ENCODE measurements around the gene CCDC57.

The CCDC57 gene

DNA sequence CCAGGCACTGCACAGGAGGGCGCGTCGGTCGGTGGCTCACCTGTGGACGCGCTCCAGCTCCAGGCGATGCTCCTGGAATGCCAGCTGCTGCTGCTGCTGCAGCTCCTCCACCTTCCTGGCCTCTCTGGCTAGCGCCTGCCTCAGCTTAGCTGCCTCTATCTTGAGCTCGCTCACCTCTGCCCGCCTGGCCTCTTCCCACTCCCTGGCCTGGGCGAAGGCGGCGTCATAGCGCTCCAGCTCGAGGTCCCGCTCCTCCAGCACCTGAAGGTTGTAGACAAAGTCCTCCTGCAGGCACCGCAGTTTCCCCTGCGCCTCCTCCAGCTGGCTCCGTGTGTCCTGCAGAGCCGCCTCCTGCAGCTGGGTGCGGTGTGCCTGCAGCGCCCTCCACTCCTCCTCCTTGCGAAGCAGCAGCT lies 11.1 kb downstream of the CCDC57 start:
- Histone ChIP-seq H3K27ac (ENCODE audit: low read length) (no peak overlapping the region), H3K4me2 (ENCODE audit: low read length) (no peak overlapping the region), H3K9ac (ENCODE audit: low read length) (no peak overlapping the region)

DNA sequence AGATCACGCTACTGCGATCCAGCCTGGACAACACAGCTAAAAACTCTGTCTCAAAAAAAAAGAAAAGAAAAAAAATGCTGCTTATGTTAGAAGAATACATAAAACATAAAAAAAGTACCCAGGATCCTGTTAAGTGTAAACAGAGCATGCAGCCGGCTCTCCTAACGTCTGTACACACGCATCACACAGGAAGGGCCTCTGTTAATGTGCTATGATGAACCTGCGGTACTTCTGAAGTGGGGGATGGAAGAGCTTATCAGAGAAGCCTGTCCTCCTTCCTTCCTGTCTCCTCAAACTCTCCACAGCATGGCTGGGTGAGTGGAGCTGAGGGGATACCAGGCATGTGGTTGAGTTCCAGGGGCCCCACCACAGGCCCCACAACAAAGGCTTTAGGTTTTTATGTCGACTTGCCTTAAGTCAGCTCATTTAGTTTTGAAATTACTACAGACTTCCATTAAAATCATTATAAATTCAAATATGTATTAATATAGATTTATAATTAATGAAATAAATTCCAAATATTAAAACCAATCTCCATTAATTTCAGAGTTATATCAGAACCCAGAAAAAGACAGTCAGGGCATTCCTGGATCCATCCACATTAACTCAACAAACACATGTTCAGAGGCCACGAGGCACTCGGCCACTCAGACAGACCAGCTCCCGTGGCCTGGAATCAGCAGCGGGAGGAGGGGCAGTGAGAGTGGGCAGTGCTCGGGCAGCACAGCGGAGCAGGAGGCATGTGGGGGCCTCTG lies 11.7 kb downstream of the CCDC57 start:
- peaks cover 4% of the 10 kb centered on the region for H3K36me3 ChIP-seq (replicated peaks; ENCODE audit: low read depth, low read length)
- H3K4me3 ChIP-seq (ENCODE audit: low read length): no peak overlapping the region
- no peaks in the 10 kb centered on the region for H3K79me2 ChIP-seq (ENCODE audit: low read length)
- no peaks in the 10 kb centered on the region for H3K27me3 ChIP-seq (ENCODE audit: low read depth, low read length)
- H3K27ac ChIP-seq (ENCODE audit: low read length): no peak overlapping the region
- no peak overlapping the region for H3K9ac ChIP-seq (ENCODE audit: low read length)
- TF ChIP-seq, protein P1, sequence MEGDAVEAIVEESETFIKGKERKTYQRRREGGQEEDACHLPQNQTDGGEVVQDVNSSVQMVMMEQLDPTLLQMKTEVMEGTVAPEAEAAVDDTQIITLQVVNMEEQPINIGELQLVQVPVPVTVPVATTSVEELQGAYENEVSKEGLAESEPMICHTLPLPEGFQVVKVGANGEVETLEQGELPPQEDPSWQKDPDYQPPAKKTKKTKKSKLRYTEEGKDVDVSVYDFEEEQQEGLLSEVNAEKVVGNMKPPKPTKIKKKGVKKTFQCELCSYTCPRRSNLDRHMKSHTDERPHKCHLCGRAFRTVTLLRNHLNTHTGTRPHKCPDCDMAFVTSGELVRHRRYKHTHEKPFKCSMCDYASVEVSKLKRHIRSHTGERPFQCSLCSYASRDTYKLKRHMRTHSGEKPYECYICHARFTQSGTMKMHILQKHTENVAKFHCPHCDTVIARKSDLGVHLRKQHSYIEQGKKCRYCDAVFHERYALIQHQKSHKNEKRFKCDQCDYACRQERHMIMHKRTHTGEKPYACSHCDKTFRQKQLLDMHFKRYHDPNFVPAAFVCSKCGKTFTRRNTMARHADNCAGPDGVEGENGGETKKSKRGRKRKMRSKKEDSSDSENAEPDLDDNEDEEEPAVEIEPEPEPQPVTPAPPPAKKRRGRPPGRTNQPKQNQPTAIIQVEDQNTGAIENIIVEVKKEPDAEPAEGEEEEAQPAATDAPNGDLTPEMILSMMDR (IDR thresholded peaks at IDR 0.05; ENCODE audit: low read depth, low read length): no peak
- no peak for TF ChIP-seq EZH2phosphoT487 (IDR thresholded peaks at IDR 0.05; ENCODE audit: low read depth)
- H4K20me1 ChIP-seq (ENCODE audit: insufficient read depth, low read length): no peaks in the 10 kb centered on the region
- H3K9me3 ChIP-seq (ENCODE audit: insufficient read depth, low read length): no peaks in the 10 kb centered on the region
- H3K4me1 ChIP-seq (ENCODE audit: low read length): peaks cover under 1% of the 10 kb centered on the region; the same call in 1 of the 2 replicates
- no peak overlapping the region for H2AFZ ChIP-seq (ENCODE audit: low read depth, low read length)
- no peak overlapping the region for H3K4me2 ChIP-seq (ENCODE audit: low read length)

More for the DNA sequence above, 11.1 kb downstream of the CCDC57 start:
- TF ChIP-seq, protein P1 (IDR thresholded peaks at IDR 0.05; ENCODE audit: low read depth, low read length): no peak
- no peak for TF ChIP-seq EZH2phosphoT487 (IDR thresholded peaks at IDR 0.05; ENCODE audit: low read depth)
- no peak overlapping the region for H2AFZ ChIP-seq (ENCODE audit: low read depth, low read length)
- no peak overlapping the region for H3K4me3 ChIP-seq (ENCODE audit: low read length)
- no peaks in the 10 kb centered on the region for H3K27me3 ChIP-seq (ENCODE audit: low read depth, low read length)
- H3K36me3 ChIP-seq (replicated peaks; ENCODE audit: low read depth, low read length): peaks cover 4% of the 10 kb centered on the region
- no peaks in the 10 kb centered on the region for H3K79me2 ChIP-seq (ENCODE audit: low read length)
- peaks cover 6% of the 10 kb centered on the region for H3K4me1 ChIP-seq (ENCODE audit: low read length)
- H4K20me1 ChIP-seq (ENCODE audit: insufficient read depth, low read length): no peaks in the 10 kb centered on the region
- no peaks in the 10 kb centered on the region for H3K9me3 ChIP-seq (ENCODE audit: insufficient read depth, low read length)

DNA sequence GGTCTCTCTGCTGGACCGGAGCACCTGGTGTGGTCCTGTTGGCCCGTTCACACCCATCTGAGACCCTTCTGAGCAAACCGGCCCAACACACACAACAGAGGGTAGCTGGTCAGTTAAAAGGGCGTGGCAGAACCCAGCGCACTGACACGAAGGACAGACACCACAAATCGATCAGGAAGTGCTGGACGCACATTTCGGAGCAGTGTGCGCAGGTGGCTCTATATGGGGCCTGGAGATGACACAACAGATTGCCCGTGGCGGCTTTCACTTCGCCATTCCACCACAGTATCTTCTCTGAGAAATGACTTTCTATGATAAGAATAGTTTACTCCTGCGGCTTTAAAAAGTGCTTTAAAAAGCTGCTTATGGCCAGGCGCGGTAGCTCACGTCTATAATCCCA lies 12.5 kb downstream of the CCDC57 start:
- Histone ChIP-seq H3K9me3 (ENCODE audit: insufficient read depth, low read length) (no peaks in the 10 kb centered on the region), H4K20me1 (ENCODE audit: insufficient read depth, low read length) (no peaks in the 10 kb centered on the region), H3K4me1 (ENCODE audit: low read length) (no peaks in the 10 kb centered on the region), H3K4me2 (ENCODE audit: low read length) (no peak overlapping the region), H3K27ac (ENCODE audit: low read length) (no peak overlapping the region), H3K79me2 (ENCODE audit: low read length) (no peaks in the 10 kb centered on the region), H2AFZ (ENCODE audit: low read depth, low read length) (no peak overlapping the region), H3K9ac (ENCODE audit: low read length) (no peak overlapping the region), H3K4me3 (ENCODE audit: low read length) (no peak overlapping the region), H3K36me3 (replicated peaks; ENCODE audit: low read depth, low read length) (peaks cover 4% of the 10 kb centered on the region), H3K27me3 (ENCODE audit: low read depth, low read length) (no peaks in the 10 kb centered on the region)
- TF ChIP-seq, protein P1 (IDR thresholded peaks at IDR 0.05; ENCODE audit: low read depth, low read length): no peak
- no peak for TF ChIP-seq EZH2phosphoT487 (IDR thresholded peaks at IDR 0.05; ENCODE audit: low read depth)

DNA sequence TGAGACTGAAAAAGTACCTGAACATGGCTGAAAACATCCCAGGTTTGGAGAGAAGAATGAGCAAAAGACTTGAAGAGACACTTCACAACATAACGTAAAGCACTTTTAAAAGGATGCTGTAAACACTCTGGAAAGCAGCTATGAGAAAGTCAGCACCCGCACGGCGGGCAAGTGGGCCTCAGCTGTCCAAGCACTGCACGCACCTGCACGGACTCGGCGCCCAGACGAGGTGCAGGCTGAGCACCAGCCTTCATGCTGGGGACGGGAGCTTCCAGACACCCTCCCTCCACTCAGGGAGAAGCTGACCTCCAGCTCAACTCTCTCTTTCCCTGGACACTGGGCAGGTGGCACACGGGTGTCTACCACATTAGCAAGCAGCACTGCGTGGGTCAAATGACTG lies 13.1 kb downstream of the CCDC57 start:
- Histone ChIP-seq H3K4me1 (ENCODE audit: low read length) (no peaks in the 10 kb centered on the region), H4K20me1 (ENCODE audit: insufficient read depth, low read length) (no peaks in the 10 kb centered on the region), H3K36me3 (replicated peaks; ENCODE audit: low read depth, low read length) (peaks cover 4% of the 10 kb centered on the region), H3K9ac (ENCODE audit: low read length) (no peak overlapping the region), H3K4me2 (ENCODE audit: low read length) (no peak overlapping the region), H3K27ac (ENCODE audit: low read length) (no peak overlapping the region), H3K4me3 (ENCODE audit: low read length) (no peak overlapping the region), H3K27me3 (ENCODE audit: low read depth, low read length) (no peaks in the 10 kb centered on the region), H3K9me3 (ENCODE audit: insufficient read depth, low read length) (no peaks in the 10 kb centered on the region), H2AFZ (ENCODE audit: low read depth, low read length) (no peak overlapping the region), H3K79me2 (ENCODE audit: low read length) (no peaks in the 10 kb centered on the region)
- TF ChIP-seq, protein P1 (IDR thresholded peaks at IDR 0.05; ENCODE audit: low read depth, low read length): no peak
- TF ChIP-seq EZH2phosphoT487 (IDR thresholded peaks at IDR 0.05; ENCODE audit: low read depth): no peak

All from OCI-LY3 (cell line).